ENCODE results near the gene ATG2B. TPM values are rescaled to one million over a fixed set of nuclear protein-coding genes. Genes with fewer than 3 reads are reported as not detected.
A peak's percentile ranks its signal among the peaks of the same experiment; 100 is the strongest.

The ATG2B gene
- total and polyA plus RNA-seq, 9 of the 15 experiments (the other 6 are each of a cell fraction or from before 2014, with no cell fraction given) = 0.83 to 12.9 (median 8.7) TPM

GRCh38 chr14:96286251-96286650 lies 76.9 kb downstream of the ATG2B start:
- Histone ChIP-seq H3K4me2 (ENCODE audit: insufficient read depth, low read length) (no peak overlapping the region), H4K20me1 (replicated peaks; ENCODE audit: control insufficient read depth, insufficient read depth, low read length) (no peaks in the 10 kb centered on the region), H3K9me1 (ENCODE audit: control insufficient read depth, insufficient read depth, low read length) (no peaks in the 10 kb centered on the region), H3K27ac (ENCODE audit: extremely low read depth, low read depth, low read length) (no peak overlapping the region), H3K9me3 (replicated peaks; ENCODE audit: control insufficient read depth, insufficient read depth, low read depth, low read length) (no peaks in the 10 kb centered on the region), H3K9ac (ENCODE audit: insufficient read depth in 1 of 2, low read depth in 2 of 2, low read length in 2 of 2) (no peak overlapping the region), H3K4me3 (no peak overlapping the region), H3K27me3 (ENCODE audit: control insufficient read depth in 2 of 2, insufficient read depth in 2 of 2, low read length in 2 of 2) (no peaks in the 10 kb centered on the region), H3K4me1 (replicated peaks in 1 of 2; ENCODE audit: control insufficient read depth in 2 of 2, insufficient read depth in 2 of 2, low read length in 2 of 2) (no peaks in the 10 kb centered on the region), H3K36me3 (ENCODE audit: control insufficient read depth, insufficient read depth, low read length) (peaks cover 26% of the 10 kb centered on the region; the same call in 2 of the 3 replicates), H2AFZ (ENCODE audit: low read depth, low read length) (no peak overlapping the region), H3K79me2 (ENCODE audit: control insufficient read depth, insufficient read depth, low read length) (no peaks in the 10 kb centered on the region)
- FAIRE-seq (no peak), DNase-seq (ENCODE audit: extremely low read depth in 1 of 4, low spot score in 3 of 4) (no peak), ATAC-seq (no peak)
- intact Hi-C loops (cut with micrococcal nuclease) = no loop called here
- ChIA-PET POLR2A (interaction anchor here (0.6 kb wide), 1 partner anchor 11 kb away, joined by 3 read pairs; no protein-coding TSS in a partner anchor), CTCF (ENCODE audit: low intra/inter-chr PET ratio) (no interaction called here)
- TF ChIP-seq ZBTB8A (IDR thresholded peaks at IDR 0.05; ENCODE audit: partially characterized antibody) (no peak), NFXL1 (CRISPR knock-in tag; IDR thresholded peaks at IDR 0.05) (no peak)
- WGBS (ENCODE audit: insufficient coverage, low coverage, missing lambda C conversion rate) = 91% methylated on average over 1 of the region's 1 CpG
- no TSS peak for BruUV-seq (replicated peaks)
- in situ Hi-C loops (cut with MboI) = no loop called here

GRCh38 chr14:96285667-96286066 lies 77.5 kb downstream of the ATG2B start:
- FAIRE-seq (peak; percentile 11), DNase-seq (ENCODE audit: extremely low read depth in 1 of 4, low spot score in 3 of 4) (peak in 1 of 4 experiments; percentile 20), ATAC-seq (peak; percentile 57; the same call in 2 of the 3 replicates)
- Histone ChIP-seq H4K20me1 (replicated peaks; ENCODE audit: control insufficient read depth, insufficient read depth, low read length) (no peaks in the 10 kb centered on the region), H3K9ac (ENCODE audit: insufficient read depth in 1 of 2, low read depth in 2 of 2, low read length in 2 of 2) (0 out of 4 replicates have a peak overlapping the region, but pooled peaks of 1 of the 2 experiments have one; percentile 19), H3K4me2 (ENCODE audit: insufficient read depth, low read length) (no peak overlapping the region), H3K9me1 (ENCODE audit: control insufficient read depth, insufficient read depth, low read length) (no peaks in the 10 kb centered on the region), H3K27me3 (ENCODE audit: control insufficient read depth in 2 of 2, insufficient read depth in 2 of 2, low read length in 2 of 2) (no peaks in the 10 kb centered on the region), H2AFZ (ENCODE audit: low read depth, low read length) (no peak overlapping the region), H3K27ac (ENCODE audit: extremely low read depth, low read depth, low read length) (no peak overlapping the region), H3K4me3 (no peak overlapping the region), H3K4me1 (replicated peaks in 1 of 2; ENCODE audit: control insufficient read depth in 2 of 2, insufficient read depth in 2 of 2, low read length in 2 of 2) (no peaks in the 10 kb centered on the region), H3K9me3 (replicated peaks; ENCODE audit: control insufficient read depth, insufficient read depth, low read depth, low read length) (no peaks in the 10 kb centered on the region), H3K36me3 (ENCODE audit: control insufficient read depth, insufficient read depth, low read length) (peaks cover 22% of the 10 kb centered on the region; the same call in 2 of the 3 replicates), H3K79me2 (ENCODE audit: control insufficient read depth, insufficient read depth, low read length) (no peaks in the 10 kb centered on the region)
- TF ChIP-seq YY1 (IDR thresholded peaks at IDR 0.05; ENCODE audit: borderline replicate concordance in 1 of 3, control insufficient read depth in 1 of 3, extremely low read depth in 1 of 3, insufficient read depth in 3 of 3, insufficient read length in 1 of 3, insufficient replicate concordance in 2 of 3, low read depth in 1 of 3, low read length in 2 of 3) = peak in 1 of 3 experiments; percentile 34
- TF ChIP-seq, protein P1, sequence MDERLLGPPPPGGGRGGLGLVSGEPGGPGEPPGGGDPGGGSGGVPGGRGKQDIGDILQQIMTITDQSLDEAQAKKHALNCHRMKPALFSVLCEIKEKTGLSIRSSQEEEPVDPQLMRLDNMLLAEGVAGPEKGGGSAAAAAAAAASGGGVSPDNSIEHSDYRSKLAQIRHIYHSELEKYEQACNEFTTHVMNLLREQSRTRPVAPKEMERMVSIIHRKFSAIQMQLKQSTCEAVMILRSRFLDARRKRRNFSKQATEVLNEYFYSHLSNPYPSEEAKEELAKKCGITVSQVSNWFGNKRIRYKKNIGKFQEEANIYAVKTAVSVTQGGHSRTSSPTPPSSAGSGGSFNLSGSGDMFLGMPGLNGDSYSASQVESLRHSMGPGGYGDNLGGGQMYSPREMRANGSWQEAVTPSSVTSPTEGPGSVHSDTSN (CRISPR knock-in tag; IDR thresholded peaks at IDR 0.05; ENCODE audit: low read depth) = no peak
- TF ChIP-seq, protein P1 (tag; conservative IDR thresholded peaks at IDR 0.05; ENCODE audit: low read depth) = peak; percentile 90
- TF ChIP-seq MEIS2 (IDR thresholded peaks at IDR 0.05; ENCODE audit: partially characterized antibody) = peak; percentile 85
- TF ChIP-seq, protein P2, sequence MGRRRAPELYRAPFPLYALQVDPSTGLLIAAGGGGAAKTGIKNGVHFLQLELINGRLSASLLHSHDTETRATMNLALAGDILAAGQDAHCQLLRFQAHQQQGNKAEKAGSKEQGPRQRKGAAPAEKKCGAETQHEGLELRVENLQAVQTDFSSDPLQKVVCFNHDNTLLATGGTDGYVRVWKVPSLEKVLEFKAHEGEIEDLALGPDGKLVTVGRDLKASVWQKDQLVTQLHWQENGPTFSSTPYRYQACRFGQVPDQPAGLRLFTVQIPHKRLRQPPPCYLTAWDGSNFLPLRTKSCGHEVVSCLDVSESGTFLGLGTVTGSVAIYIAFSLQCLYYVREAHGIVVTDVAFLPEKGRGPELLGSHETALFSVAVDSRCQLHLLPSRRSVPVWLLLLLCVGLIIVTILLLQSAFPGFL (CRISPR knock-in tag; IDR thresholded peaks at IDR 0.05) = no peak
- TF ChIP-seq, protein P3, sequence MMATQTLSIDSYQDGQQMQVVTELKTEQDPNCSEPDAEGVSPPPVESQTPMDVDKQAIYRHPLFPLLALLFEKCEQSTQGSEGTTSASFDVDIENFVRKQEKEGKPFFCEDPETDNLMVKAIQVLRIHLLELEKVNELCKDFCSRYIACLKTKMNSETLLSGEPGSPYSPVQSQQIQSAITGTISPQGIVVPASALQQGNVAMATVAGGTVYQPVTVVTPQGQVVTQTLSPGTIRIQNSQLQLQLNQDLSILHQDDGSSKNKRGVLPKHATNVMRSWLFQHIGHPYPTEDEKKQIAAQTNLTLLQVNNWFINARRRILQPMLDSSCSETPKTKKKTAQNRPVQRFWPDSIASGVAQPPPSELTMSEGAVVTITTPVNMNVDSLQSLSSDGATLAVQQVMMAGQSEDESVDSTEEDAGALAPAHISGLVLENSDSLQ (IDR thresholded peaks at IDR 0.05) = peak; percentile 47; the same call in 1 of the 2 replicates
- no peak for TF ChIP-seq TCF15 (CRISPR knock-in tag; IDR thresholded peaks at IDR 0.05)
- in situ Hi-C loops (cut with MboI) (no loop called here), intact Hi-C loops (cut with micrococcal nuclease) (no loop called here)
- ChIA-PET CTCF (ENCODE audit: low intra/inter-chr PET ratio) (no interaction called here), POLR2A (interaction anchor here (0.6 kb wide), 1 partner anchor 12 kb away, joined by 3 read pairs; no protein-coding TSS in a partner anchor)
- no TSS peak for BruUV-seq (replicated peaks)
- 29% methylated on average over 8 of the region's 17 CpGs for whole genome bisulfite sequencing (ENCODE audit: insufficient coverage, low coverage, missing lambda C conversion rate)
